Measurements from ENCODE around the gene CFAP210. TPM values are rescaled to one million over a fixed set of nuclear protein-coding genes. Genes with fewer than 3 reads are reported as not detected.
"Not testable (repeated sequence)": the region's sequence is repeated elsewhere in the genome, so short reads cannot be mapped to it uniquely, and the experiment has no call there.

CFAP210 gene
- total RNA-seq, 6 experiments from 2014 or later = 0.10 to 0.19 (median 0.13) TPM; not detected in 2

DNA sequence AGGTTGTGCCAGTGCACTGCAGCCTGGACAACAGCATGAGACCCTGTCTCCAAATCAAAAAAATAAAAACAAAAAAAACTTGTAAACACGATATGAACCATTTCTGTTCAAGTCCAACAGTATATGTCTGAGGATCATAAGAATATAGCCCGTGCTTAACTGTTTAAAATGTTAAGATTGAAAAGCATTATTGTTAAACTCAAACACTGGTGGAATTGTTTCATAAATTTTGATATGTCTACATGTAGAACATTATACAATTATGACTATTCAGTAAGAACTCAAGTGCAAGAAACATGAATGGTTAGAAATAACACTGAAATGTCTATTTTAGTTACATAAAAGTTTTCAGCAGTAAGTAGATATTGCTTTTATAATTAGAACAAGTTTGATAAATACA is 80.3 kb downstream of the CFAP210 start:
- no peak for DNase-seq
- H3K9me3 Mint-ChIP-seq = peaks cover 12% of the 10 kb centered on the region
- no peak overlapping the region for H3K27ac Mint-ChIP-seq
- no peaks in the 10 kb centered on the region for H3K4me1 Mint-ChIP-seq (ENCODE audit: low read depth)
- H3K36me3 Mint-ChIP-seq (ENCODE audit: low read depth) = peaks cover 79% of the 10 kb centered on the region
- H3K27me3 Mint-ChIP-seq (ENCODE audit: insufficient read depth) = no peaks in the 10 kb centered on the region; the same call in 1 of the 2 replicates
- no peak overlapping the region for H3K4me3 Mint-ChIP-seq
- TF ChIP-seq, protein P1, sequence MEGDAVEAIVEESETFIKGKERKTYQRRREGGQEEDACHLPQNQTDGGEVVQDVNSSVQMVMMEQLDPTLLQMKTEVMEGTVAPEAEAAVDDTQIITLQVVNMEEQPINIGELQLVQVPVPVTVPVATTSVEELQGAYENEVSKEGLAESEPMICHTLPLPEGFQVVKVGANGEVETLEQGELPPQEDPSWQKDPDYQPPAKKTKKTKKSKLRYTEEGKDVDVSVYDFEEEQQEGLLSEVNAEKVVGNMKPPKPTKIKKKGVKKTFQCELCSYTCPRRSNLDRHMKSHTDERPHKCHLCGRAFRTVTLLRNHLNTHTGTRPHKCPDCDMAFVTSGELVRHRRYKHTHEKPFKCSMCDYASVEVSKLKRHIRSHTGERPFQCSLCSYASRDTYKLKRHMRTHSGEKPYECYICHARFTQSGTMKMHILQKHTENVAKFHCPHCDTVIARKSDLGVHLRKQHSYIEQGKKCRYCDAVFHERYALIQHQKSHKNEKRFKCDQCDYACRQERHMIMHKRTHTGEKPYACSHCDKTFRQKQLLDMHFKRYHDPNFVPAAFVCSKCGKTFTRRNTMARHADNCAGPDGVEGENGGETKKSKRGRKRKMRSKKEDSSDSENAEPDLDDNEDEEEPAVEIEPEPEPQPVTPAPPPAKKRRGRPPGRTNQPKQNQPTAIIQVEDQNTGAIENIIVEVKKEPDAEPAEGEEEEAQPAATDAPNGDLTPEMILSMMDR (IDR thresholded peaks at IDR 0.05) = no peak

DNA sequence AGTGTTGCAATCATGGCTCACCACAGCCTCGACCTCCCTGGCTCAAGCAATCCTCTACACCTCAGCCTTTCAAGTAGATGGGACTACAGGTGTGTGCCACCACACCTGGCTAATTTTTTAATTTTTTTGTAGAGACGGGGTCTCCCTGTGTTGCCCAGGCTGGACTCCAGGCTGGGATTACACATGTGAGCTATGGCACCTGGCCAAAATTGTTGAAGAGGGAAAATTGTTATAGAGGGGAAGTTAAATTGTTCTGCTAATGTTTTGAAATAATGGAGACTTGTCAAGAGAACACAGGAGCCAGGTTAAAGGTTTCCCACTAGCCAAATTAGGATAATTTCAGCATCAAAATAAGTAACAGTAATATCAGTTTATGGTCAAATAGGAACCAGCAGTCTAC is 84.9 kb downstream of the CFAP210 start:
- Mint-ChIP-seq H3K9me3 (no peaks in the 10 kb centered on the region), H3K27ac (no peak overlapping the region), H3K27me3 (ENCODE audit: insufficient read depth) (no peaks in the 10 kb centered on the region; the same call in 1 of the 2 replicates), H3K36me3 (ENCODE audit: low read depth) (peaks cover 40% of the 10 kb centered on the region), H3K4me3 (no peak overlapping the region), H3K4me1 (ENCODE audit: low read depth) (no peaks in the 10 kb centered on the region)
- no peak for DNase-seq
- TF ChIP-seq, protein P1 (IDR thresholded peaks at IDR 0.05) = no peak

DNA sequence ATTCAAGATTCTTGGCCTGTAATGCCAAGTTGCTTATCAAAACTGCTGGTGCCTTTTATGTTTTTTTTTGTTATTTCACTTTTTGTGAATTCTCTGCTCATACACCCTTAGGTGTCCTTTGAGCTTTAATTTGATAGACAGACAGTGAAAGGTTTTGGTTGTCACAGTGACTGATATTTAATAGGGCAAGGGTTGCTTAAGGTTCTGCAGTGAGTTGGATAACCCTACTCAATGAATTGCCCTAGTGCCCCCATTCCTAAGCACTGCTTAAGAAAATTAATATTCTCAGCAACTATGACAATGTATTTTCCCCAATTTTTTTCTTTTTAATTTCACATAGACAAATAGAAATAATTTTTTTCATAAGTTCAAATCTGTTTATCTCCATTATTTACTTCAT is 94.6 kb downstream of the CFAP210 start:
- H3K36me3 Mint-ChIP-seq (ENCODE audit: low read depth) = no peaks in the 10 kb centered on the region

DNA sequence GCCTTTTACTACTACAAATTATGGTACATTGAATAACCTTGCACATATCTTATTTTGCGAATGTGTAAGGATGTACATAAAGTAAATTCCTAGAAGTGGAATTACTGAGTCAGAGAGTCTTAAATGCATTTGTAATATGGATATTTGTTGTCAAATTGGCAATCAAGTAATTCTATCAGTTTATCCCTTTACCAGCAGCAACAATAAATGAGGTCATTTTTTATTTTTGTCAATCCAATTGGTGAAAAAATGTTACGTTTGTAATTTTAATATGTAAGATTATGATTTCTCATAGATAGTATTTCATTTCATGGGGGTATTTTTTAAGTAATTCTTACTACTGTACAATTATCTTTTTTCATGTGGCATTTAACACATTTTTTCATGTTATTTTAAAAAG is 95.2 kb downstream of the CFAP210 start:
- Mint-ChIP-seq H3K4me1 (ENCODE audit: low read depth) (no peaks in the 10 kb centered on the region), H3K4me3 (no peak overlapping the region), H3K27ac (no peak overlapping the region), H3K27me3 (ENCODE audit: insufficient read depth) (no peaks in the 10 kb centered on the region; the same call in 1 of the 2 replicates), H3K9me3 (no peaks in the 10 kb centered on the region), H3K36me3 (ENCODE audit: low read depth) (no peaks in the 10 kb centered on the region)
- DNase-seq = no peak
- TF ChIP-seq, protein P1 (IDR thresholded peaks at IDR 0.05) = no peak

More for the DNA sequence above, 94.6 kb downstream of the CFAP210 start:
- H3K9me3 Mint-ChIP-seq = no peaks in the 10 kb centered on the region
- H3K27ac Mint-ChIP-seq = no peak overlapping the region
- no peak overlapping the region for H3K4me3 Mint-ChIP-seq
- DNase-seq = no peak
- no peaks in the 10 kb centered on the region for H3K4me1 Mint-ChIP-seq (ENCODE audit: low read depth)
- TF ChIP-seq, protein P1 (IDR thresholded peaks at IDR 0.05) = no peak
- no peaks in the 10 kb centered on the region; the same call in 1 of the 2 replicates for H3K27me3 Mint-ChIP-seq (ENCODE audit: insufficient read depth)

DNA sequence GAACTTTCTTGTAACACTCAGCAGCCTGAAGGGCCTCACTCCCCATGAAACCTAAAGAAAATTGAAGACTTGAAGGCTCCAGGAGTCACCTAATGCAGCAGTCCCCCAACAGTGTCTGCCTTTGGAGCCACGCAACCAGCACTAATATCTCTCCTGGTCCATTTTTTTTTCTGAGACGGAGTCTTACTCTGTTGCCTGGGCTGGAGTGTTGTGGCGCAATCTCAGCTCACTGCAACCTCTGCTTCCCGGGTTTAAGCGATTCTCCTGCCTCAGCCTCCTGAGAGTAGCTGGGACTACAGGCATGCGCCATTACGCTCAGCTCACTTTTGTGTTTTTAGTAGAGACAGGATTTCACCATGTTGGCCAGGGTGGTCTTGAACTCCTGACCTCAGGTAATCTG is 97.7 kb downstream of the CFAP210 start:
- H3K27ac Mint-ChIP-seq; DNase-seq; H3K4me3 Mint-ChIP-seq; H3K4me1 Mint-ChIP-seq (ENCODE audit: low read depth); H3K27me3 Mint-ChIP-seq (ENCODE audit: insufficient read depth); H3K36me3 Mint-ChIP-seq (ENCODE audit: low read depth); H3K9me3 Mint-ChIP-seq: not testable (repeated sequence)

Other genes starting within 250 kb of the CFAP210 start
- 1 to 10 TPM; 4.8 to 7.0 (median 6.0) TPM for gene BBS5, start 214.9 kb downstream of the CFAP210 start, total RNA-seq (2021; fragmentation: NEBNext Ultra II Directional; extraction: Animal tissue kit (Norgen Biotek cat#: 25700))
- gene KLHL41, start 184.7 kb downstream of the CFAP210 start, total RNA-seq (2021; fragmentation: NEBNext Ultra II Directional; extraction: Animal tissue kit (Norgen Biotek cat#: 25700)) = under 1 TPM in 5 of 6 experiments, not detected in 1; 0.09 to 0.31 (median 0.20) TPM
- gene FASTKD1, start 120.5 kb downstream of the CFAP210 start, total RNA-seq (2021; fragmentation: NEBNext Ultra II Directional; extraction: Animal tissue kit (Norgen Biotek cat#: 25700)) = 10 to 100 TPM; 15.3 to 20.4 (median 17.2) TPM
- 10 to 100 TPM; 36.5 to 40.3 (median 38.3) TPM for gene PPIG, start 110.1 kb downstream of the CFAP210 start, total RNA-seq (2021; fragmentation: NEBNext Ultra II Directional; extraction: Animal tissue kit (Norgen Biotek cat#: 25700))
- gene PHOSPHO2, start 64 bp upstream of the CFAP210 start, total RNA-seq (2021; fragmentation: NEBNext Ultra II Directional; extraction: Animal tissue kit (Norgen Biotek cat#: 25700)) = 1 to 10 TPM; 1.6 to 2.6 (median 2.0) TPM
- 1 to 10 TPM in 4 of 6 experiments, under 1 TPM in 2; 0.79 to 2.5 (median 1.3) TPM for gene KLHL23, start 39.4 kb upstream of the CFAP210 start, total RNA-seq (2021; fragmentation: NEBNext Ultra II Directional; extraction: Animal tissue kit (Norgen Biotek cat#: 25700))
- 100 to 1,000 TPM; 141 to 176 (median 160) TPM for gene SSB, start 104.5 kb upstream of the CFAP210 start, total RNA-seq (2021; fragmentation: NEBNext Ultra II Directional; extraction: Animal tissue kit (Norgen Biotek cat#: 25700))
- 10 to 100 TPM; 56.8 to 77.7 (median 65.7) TPM for gene METTL5, start 130.5 kb upstream of the CFAP210 start, total RNA-seq (2021; fragmentation: NEBNext Ultra II Directional; extraction: Animal tissue kit (Norgen Biotek cat#: 25700))
- 10 to 100 TPM; 30.1 to 46.3 (median 40.5) TPM for gene UBR3, start 133.0 kb upstream of the CFAP210 start, total RNA-seq (2021; fragmentation: NEBNext Ultra II Directional; extraction: Animal tissue kit (Norgen Biotek cat#: 25700))